ENCODE data around the gene ERAL1. TPM values are rescaled to one million over a fixed set of nuclear protein-coding genes. Genes with fewer than 3 reads are reported as not detected.
A peak's percentile ranks its signal among the peaks of the same experiment; 100 is the strongest.

ERAL1 gene
- total and polyA plus RNA-seq, 2 of the 13 experiments (the other 11 are each of a cell fraction or from before 2014, with no cell fraction given): 46.9 to 72.2 TPM

DNA sequence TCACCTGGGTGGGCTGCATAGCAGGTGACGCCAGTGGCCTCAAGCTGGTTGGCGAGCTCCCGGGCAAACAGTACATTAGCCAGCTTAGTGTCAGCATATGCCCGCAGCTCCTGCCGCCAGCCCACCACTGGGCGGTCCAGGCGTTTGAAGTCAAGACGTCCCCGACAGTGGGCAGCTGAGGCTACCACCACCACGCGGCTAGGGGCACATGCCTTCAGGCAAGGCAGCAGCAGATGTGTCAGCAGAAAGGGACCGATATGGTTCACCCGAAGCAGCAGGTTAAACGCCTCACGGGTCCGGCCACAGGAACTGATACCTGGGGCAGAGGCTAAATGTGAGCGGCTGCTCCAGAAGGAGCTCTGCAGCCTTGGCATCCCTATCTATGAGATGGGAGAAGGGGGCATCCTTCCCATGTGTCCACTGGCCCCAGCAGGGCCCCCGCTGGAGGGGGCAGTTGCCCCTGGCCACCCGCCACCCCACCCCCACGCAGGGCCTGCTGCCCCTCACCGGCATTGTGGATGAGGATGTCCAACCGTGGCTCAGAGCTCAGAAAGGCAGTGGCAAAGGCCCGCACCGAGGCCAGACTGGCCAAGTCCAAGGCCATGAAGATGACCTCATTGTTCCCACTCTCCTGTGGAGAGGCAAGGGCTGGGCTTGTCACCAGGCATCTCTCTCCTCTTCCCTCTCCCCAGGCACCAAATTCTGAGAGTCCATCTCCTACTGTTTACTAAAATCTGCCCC is 46.3 kb downstream of the ERAL1 start (continued):
- TF ChIP-seq, protein P1, sequence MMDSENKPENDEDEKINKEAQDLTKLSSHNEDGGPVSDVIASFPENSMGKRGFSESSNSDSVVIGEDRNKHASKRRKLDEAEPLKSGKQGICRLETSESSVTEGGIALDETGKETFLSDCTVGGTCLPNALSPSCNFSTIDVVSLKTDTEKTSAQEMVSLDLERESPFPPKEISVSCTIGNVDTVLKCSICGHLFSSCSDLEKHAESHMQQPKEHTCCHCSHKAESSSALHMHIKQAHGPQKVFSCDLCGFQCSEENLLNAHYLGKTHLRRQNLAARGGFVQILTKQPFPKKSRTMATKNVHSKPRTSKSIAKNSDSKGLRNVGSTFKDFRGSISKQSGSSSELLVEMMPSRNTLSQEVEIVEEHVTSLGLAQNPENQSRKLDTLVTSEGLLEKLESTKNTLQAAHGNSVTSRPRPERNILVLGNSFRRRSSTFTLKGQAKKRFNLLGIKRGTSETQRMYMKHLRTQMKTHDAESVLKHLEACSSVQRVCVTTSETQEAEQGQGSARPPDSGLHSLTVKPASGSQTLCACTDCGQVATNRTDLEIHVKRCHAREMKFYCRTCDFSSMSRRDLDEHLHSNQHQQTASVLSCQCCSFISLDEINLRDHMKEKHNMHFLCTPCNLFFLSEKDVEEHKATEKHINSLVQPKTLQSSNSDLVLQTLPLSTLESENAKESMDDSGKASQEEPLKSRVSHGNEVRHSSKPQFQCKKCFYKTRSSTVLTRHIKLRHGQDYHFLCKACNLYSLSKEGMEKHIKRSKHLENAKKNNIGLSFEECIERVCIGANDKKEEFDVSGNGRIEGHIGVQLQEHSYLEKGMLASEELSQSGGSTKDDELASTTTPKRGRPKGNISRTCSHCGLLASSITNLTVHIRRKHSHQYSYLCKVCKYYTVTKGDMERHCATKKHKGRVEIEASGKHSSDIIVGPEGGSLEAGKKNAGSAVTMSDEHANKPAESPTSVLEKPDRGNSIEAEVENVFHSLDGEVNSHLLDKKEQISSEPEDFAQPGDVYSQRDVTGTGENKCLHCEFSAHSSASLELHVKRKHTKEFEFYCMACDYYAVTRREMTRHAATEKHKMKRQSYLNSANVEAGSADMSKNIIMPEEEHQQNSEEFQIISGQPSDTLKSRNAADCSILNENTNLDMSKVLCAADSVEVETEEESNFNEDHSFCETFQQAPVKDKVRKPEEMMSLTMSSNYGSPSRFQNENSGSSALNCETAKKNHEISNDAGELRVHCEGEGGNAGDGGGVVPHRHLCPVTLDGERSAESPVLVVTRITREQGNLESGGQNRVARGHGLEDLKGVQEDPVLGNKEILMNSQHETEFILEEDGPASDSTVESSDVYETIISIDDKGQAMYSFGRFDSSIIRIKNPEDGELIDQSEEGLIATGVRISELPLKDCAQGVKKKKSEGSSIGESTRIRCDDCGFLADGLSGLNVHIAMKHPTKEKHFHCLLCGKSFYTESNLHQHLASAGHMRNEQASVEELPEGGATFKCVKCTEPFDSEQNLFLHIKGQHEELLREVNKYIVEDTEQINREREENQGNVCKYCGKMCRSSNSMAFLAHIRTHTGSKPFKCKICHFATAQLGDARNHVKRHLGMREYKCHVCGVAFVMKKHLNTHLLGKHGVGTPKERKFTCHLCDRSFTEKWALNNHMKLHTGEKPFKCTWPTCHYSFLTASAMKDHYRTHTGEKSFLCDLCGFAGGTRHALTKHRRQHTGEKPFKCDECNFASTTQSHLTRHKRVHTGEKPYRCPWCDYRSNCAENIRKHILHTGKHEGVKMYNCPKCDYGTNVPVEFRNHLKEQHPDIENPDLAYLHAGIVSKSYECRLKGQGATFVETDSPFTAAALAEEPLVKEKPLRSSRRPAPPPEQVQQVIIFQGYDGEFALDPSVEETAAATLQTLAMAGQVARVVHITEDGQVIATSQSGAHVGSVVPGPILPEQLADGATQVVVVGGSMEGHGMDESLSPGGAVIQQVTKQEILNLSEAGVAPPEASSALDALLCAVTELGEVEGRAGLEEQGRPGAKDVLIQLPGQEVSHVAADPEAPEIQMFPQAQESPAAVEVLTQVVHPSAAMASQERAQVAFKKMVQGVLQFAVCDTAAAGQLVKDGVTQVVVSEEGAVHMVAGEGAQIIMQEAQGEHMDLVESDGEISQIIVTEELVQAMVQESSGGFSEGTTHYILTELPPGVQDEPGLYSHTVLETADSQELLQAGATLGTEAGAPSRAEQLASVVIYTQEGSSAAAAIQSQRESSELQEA (CRISPR knock-in tag; IDR thresholded peaks at IDR 0.05; ENCODE audit: not compliant biosample characterization): no peak
- TF ChIP-seq THAP11 (CRISPR knock-in tag; IDR thresholded peaks at IDR 0.05): no peak
- no peak for TF ChIP-seq ARID3A (IDR thresholded peaks at IDR 0.05; ENCODE audit: low read depth, low read length)
- TF ChIP-seq MED13 (CRISPR knock-in tag; IDR thresholded peaks at IDR 0.05): no peak
- peak; percentile 42 for TF ChIP-seq TBL1XR1 (IDR thresholded peaks at IDR 0.05; ENCODE audit: borderline replicate concordance, low read length, partially characterized antibody)
- TF ChIP-seq ZSCAN30 (CRISPR knock-in tag; IDR thresholded peaks at IDR 0.05): no peak
- TF ChIP-seq, protein P2, sequence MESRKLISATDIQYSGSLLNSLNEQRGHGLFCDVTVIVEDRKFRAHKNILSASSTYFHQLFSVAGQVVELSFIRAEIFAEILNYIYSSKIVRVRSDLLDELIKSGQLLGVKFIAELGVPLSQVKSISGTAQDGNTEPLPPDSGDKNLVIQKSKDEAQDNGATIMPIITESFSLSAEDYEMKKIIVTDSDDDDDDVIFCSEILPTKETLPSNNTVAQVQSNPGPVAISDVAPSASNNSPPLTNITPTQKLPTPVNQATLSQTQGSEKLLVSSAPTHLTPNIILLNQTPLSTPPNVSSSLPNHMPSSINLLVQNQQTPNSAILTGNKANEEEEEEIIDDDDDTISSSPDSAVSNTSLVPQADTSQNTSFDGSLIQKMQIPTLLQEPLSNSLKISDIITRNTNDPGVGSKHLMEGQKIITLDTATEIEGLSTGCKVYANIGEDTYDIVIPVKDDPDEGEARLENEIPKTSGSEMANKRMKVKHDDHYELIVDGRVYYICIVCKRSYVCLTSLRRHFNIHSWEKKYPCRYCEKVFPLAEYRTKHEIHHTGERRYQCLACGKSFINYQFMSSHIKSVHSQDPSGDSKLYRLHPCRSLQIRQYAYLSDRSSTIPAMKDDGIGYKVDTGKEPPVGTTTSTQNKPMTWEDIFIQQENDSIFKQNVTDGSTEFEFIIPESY (CRISPR knock-in tag; IDR thresholded peaks at IDR 0.05): peak; percentile 77; the same call in 1 of the 2 replicates
- TF ChIP-seq JUN (CRISPR knock-in tag; IDR thresholded peaks at IDR 0.05): peak; percentile 87; the same call in 1 of the 2 replicates
- no peak for TF ChIP-seq ZNF280D (CRISPR knock-in tag; IDR thresholded peaks at IDR 0.05)

Data from HepG2 (cell line).